ENCODE measurements around the gene NFYA. TPM values are rescaled to one million over a fixed set of nuclear protein-coding genes. Genes with fewer than 3 reads are reported as not detected.

Gene NFYA
- total RNA-seq, 1 experiment from 2014 or later, result 25.7 TPM

DNA sequence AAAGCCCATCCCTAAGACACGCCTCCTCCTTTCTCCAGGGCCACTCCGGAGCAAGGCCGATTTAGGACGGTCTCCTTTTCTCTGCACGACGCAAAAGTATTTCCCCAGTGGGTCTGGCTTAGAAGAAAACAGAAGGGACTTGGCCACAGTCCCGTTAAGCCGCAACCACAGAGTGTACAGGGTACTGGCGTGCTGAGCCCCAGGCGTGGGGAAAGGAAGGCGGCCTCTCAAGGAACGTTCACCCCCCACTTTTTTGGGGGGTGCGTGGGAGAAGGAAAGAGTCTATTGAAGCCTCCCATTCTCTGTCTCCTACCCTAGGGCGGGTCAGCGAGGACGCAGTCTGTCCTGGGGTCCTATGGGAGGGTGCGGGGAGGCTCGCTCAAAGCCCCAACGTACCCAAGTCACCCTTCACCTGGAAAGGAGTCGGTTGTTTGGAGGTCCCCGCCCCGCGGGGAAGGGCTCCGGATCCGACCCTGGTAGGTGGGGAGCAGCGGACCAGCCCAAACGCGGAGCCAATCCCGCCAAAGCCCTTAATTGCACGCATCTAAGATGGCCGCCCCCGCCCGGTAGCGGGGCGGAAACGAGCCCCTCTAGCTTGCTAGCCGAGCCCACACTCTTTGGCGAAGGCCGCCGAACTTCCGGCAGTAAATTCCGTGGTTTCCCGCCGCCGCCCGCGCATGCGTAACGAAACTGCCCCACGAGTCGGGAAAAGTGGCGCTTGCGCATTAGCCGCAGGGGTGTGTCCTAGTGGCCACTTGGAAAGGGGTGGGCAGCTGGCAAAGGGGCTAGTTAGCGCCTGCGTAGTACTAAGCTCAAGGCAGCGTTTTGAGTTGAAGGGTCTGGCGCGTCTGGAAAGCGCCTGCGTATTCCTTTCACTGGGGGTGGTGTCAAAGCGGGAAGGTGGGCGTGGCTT is 595 bp upstream of the NFYA start, which contains the start of gene OARD1:
TSS of gene OARD1 (minus strand) at position 434 of the 913 bp plus-strand sequence. CDS start 722 bp downstream, outside the sequence.
- Mint-ChIP-seq H3K27ac (ENCODE audit: unreplicated experiment) (peak within 1 kb of the TSS; percentile 78), H3K36me3 (ENCODE audit: insufficient read depth, unreplicated experiment) (peaks cover 34% of the 10 kb centered on the region), H3K4me3 (ENCODE audit: unreplicated experiment) (peak within 1 kb of the TSS; percentile 92), H3K9me3 (ENCODE audit: unreplicated experiment) (no peaks in the 10 kb centered on the region), H3K4me1 (ENCODE audit: low read depth, unreplicated experiment) (peaks cover 32% of the 10 kb centered on the region), H3K27me3 (ENCODE audit: insufficient read depth, unreplicated experiment) (no peaks in the 10 kb centered on the region)
- CTCF ChIA-PET, result interaction anchor here (0.7 to 1.2 kb wide), 9 partner anchors 13 to 178 kb away, joined by 3 to 7 read pairs (median 3); partner anchors contain the start of gene UNC5CL
- DNase-seq, result peak; percentile 99
- POLR2A ChIA-PET, result interaction anchor here (0.6 to 1.7 kb wide), 10 partner anchors 14 to 979 kb away, joined by 3 to 16 read pairs (median 4); no protein-coding TSS in a partner anchor
- TF ChIP-seq CTCF (IDR thresholded peaks at IDR 0.05; ENCODE audit: insufficient read depth in 1 of 2, low read depth in 1 of 2, low read length in 1 of 2, severe bottlenecking in 1 of 2, unreplicated experiment in 1 of 2), result no peak
- BruUV-seq (replicated peaks), result no TSS peak
- H3K27me3 ChIP-seq (replicated peaks; ENCODE audit: control insufficient read depth, insufficient read depth, low read length), result no peaks in the 10 kb centered on the region
- peaks cover 18% of the 10 kb centered on the region for H3K4me1 ChIP-seq
- intact Hi-C loops (cut with micrococcal nuclease; ENCODE audit: unreplicated experiment), result loop anchor here (1.0 to 5.0 kb wide), 4 partner anchors 31 to 485 kb away; partner anchors contain the start of gene LRFN2
- H3K36me3 ChIP-seq (ENCODE audit: control insufficient read depth, insufficient read depth, low read length), result no peaks in the 10 kb centered on the region
- peak within 1 kb of the TSS; percentile 98 for H3K4me3 ChIP-seq (ENCODE audit: low read depth, low read length)
- no peaks in the 10 kb centered on the region for H3K9me3 ChIP-seq

GRCh38 chr6:41073203-41073967 is 611 bp downstream of the NFYA start:
- H3K4me1 Mint-ChIP-seq (ENCODE audit: low read depth, unreplicated experiment), result peaks cover 29% of the 10 kb centered on the region
- intact Hi-C loops (cut with micrococcal nuclease; ENCODE audit: unreplicated experiment), result loop anchor here (2.0 to 5.0 kb wide), 3 partner anchors 33 to 486 kb away; partner anchors contain the start of gene LRFN2
- BruUV-seq (replicated peaks), result no TSS peak
- DNase-seq, result peak; percentile 89 to 90
- Histone ChIP-seq H3K36me3 (ENCODE audit: control insufficient read depth, insufficient read depth, low read length) (no peaks in the 10 kb centered on the region), H3K9me3 (no peaks in the 10 kb centered on the region), H3K4me3 (ENCODE audit: low read depth, low read length) (peak overlapping the region; percentile 98), H3K27me3 (replicated peaks; ENCODE audit: control insufficient read depth, insufficient read depth, low read length) (no peaks in the 10 kb centered on the region), H3K4me1 (peaks cover 16% of the 10 kb centered on the region; the same call in 1 of the 2 replicates)
- no peaks in the 10 kb centered on the region for H3K9me3 Mint-ChIP-seq (ENCODE audit: unreplicated experiment)
- peaks cover 28% of the 10 kb centered on the region for H3K36me3 Mint-ChIP-seq (ENCODE audit: insufficient read depth, unreplicated experiment)
- peak overlapping the region; percentile 92 for H3K4me3 Mint-ChIP-seq (ENCODE audit: unreplicated experiment)
- H3K27ac Mint-ChIP-seq (ENCODE audit: unreplicated experiment), result peak overlapping the region; percentile 95
- ChIA-PET CTCF (interaction anchor here (0.6 to 1.2 kb wide), 5 partner anchors 33 to 108 kb away, joined by 3 to 7 read pairs (median 4); partner anchors contain the start of gene UNC5CL), POLR2A (interaction anchor here (0.6 to 1.7 kb wide), 7 partner anchors 24 to 1631 kb away, joined by 3 to 16 read pairs (median 4); no protein-coding TSS in a partner anchor)
- peak; percentile 16 to 43 for TF ChIP-seq CTCF (IDR thresholded peaks at IDR 0.05; ENCODE audit: insufficient read depth in 1 of 2, low read depth in 1 of 2, low read length in 1 of 2, severe bottlenecking in 1 of 2, unreplicated experiment in 1 of 2)
- no peaks in the 10 kb centered on the region for H3K27me3 Mint-ChIP-seq (ENCODE audit: insufficient read depth, unreplicated experiment)

Measured in Caco-2 (cell line).